ENCODE data around the gene CPA2. TPM values are rescaled to one million over a fixed set of nuclear protein-coding genes. Genes with fewer than 3 reads are reported as not detected.

The CPA2 gene
- total RNA-seq, 4 donors from 2014 or later: 1.2 TPM; not detected in 3

GRCh38 chr7:130289478-130289877 lies 22.8 kb downstream of the CPA2 start:
- Histone ChIP-seq H3K27ac (no peak overlapping the region), H3K36me3 (no peaks in the 10 kb centered on the region), H3K4me1 (no peaks in the 10 kb centered on the region), H3K9me3 (no peaks in the 10 kb centered on the region), H3K4me3 (no peak overlapping the region), H3K27me3 (no peaks in the 10 kb centered on the region)
- no peak for DNase-seq
- no peak for TF ChIP-seq CTCF (IDR thresholded peaks at IDR 0.05)
- no peak for TF ChIP-seq POLR2A (IDR thresholded peaks at IDR 0.05)
- intact Hi-C loops (cut with DNase I; ENCODE audit: low total_unique reads): no loop called here

- H3K36me3 ChIP-seq: no peaks in the 10 kb centered on the region
Observed at GRCh38 chr7:130290745-130291144, 24.1 kb downstream of the CPA2 start.

GRCh38 chr7:130292682-130293257 lies 26.1 kb downstream of the CPA2 start, which contains the start of gene CPA4:
Gene CPA4 (plus strand): TSS chr7:130293161. CDS start chr7:130293181, 20 bp downstream.
- intact Hi-C loops (cut with DNase I; ENCODE audit: low total_unique reads): no loop called here
- peak within 1 kb of the TSS in 1 of 2 donors; percentile 20 for H3K27ac ChIP-seq
- no peak for TF ChIP-seq CTCF (IDR thresholded peaks at IDR 0.05)
- TF ChIP-seq POLR2A (IDR thresholded peaks at IDR 0.05): no peak
- H3K4me1 ChIP-seq: no peaks in the 10 kb centered on the region
- no peaks in the 10 kb centered on the region for H3K27me3 ChIP-seq
- H3K9me3 ChIP-seq: no peaks in the 10 kb centered on the region
- no peak within 1 kb of the TSS for H3K4me3 ChIP-seq
- no peak for DNase-seq
- no peaks in the 10 kb centered on the region for H3K36me3 ChIP-seq

More at GRCh38 chr7:130290745-130291144, 24.1 kb downstream of the CPA2 start:
- intact Hi-C loops (cut with DNase I; ENCODE audit: low total_unique reads): no loop called here
- H3K4me3 ChIP-seq: no peak overlapping the region
- no peak overlapping the region for H3K27ac ChIP-seq
- no peaks in the 10 kb centered on the region for H3K9me3 ChIP-seq
- TF ChIP-seq POLR2A (IDR thresholded peaks at IDR 0.05) (no peak), CTCF (IDR thresholded peaks at IDR 0.05) (no peak)
- H3K27me3 ChIP-seq: no peaks in the 10 kb centered on the region
- no peak for DNase-seq
- no peaks in the 10 kb centered on the region for H3K4me1 ChIP-seq

- H3K4me1 ChIP-seq: no peaks in the 10 kb centered on the region
- DNase-seq: no peak
- intact Hi-C loops (cut with DNase I; ENCODE audit: low total_unique reads): no loop called here
- H3K4me3 ChIP-seq: no peak overlapping the region
- H3K36me3 ChIP-seq: no peaks in the 10 kb centered on the region
- no peaks in the 10 kb centered on the region for H3K27me3 ChIP-seq
- TF ChIP-seq CTCF (IDR thresholded peaks at IDR 0.05): no peak
- no peak for TF ChIP-seq POLR2A (IDR thresholded peaks at IDR 0.05)
- peak overlapping the region in 1 of 2 donors; percentile 20 for H3K27ac ChIP-seq
- H3K9me3 ChIP-seq: no peaks in the 10 kb centered on the region
Observed at GRCh38 chr7:130293521-130293920, 26.9 kb downstream of the CPA2 start.

- Histone ChIP-seq H3K27ac (no peak overlapping the region), H3K4me1 (no peaks in the 10 kb centered on the region)
- intact Hi-C loops (cut with DNase I; ENCODE audit: low total_unique reads): no loop called here
Observed at GRCh38 chr7:130294314-130294713, 27.7 kb downstream of the CPA2 start.

More at GRCh38 chr7:130294314-130294713, 27.7 kb downstream of the CPA2 start:
- Histone ChIP-seq H3K9me3 (no peaks in the 10 kb centered on the region), H3K4me3 (no peak overlapping the region), H3K27me3 (no peaks in the 10 kb centered on the region), H3K36me3 (no peaks in the 10 kb centered on the region)
- DNase-seq: no peak
- TF ChIP-seq CTCF (IDR thresholded peaks at IDR 0.05) (no peak), POLR2A (IDR thresholded peaks at IDR 0.05) (no peak)
